ENCODE data around the gene WDFY2.
"Not testable (repeated sequence)": the region's sequence is repeated elsewhere in the genome, so short reads cannot be mapped to it uniquely, and the experiment has no call there.

WDFY2 gene

GRCh38 chr13:51645154-51645650 lies 60.9 kb downstream of the WDFY2 start:
- no peak for TF ChIP-seq CTCF (IDR thresholded peaks at IDR 0.05; ENCODE audit: low read depth, low read length)
- DNase-seq (ENCODE audit: low read depth in 2 of 2) = peak; percentile 93 to 94
- H3K4me3 ChIP-seq (replicated peaks in 1 of 2; ENCODE audit: low read depth in 2 of 2, low read length in 2 of 2) = no peak overlapping the region

GRCh38 chr13:51645761-51646670 lies 61.8 kb downstream of the WDFY2 start:
- no peak for DNase-seq (ENCODE audit: low read depth in 2 of 2)
- TF ChIP-seq CTCF (IDR thresholded peaks at IDR 0.05; ENCODE audit: low read depth, low read length) = no peak

GRCh38 chr13:51647067-51647466 lies 62.8 kb downstream of the WDFY2 start:
- no peak overlapping the region for H3K4me3 ChIP-seq (replicated peaks in 1 of 2; ENCODE audit: low read depth in 2 of 2, low read length in 2 of 2)
- no peak for TF ChIP-seq CTCF (IDR thresholded peaks at IDR 0.05; ENCODE audit: low read depth, low read length)
- DNase-seq (ENCODE audit: low read depth in 2 of 2) = no peak

More at GRCh38 chr13:51645761-51646670, 61.8 kb downstream of the WDFY2 start:
- H3K4me3 ChIP-seq (replicated peaks in 1 of 2; ENCODE audit: low read depth in 2 of 2, low read length in 2 of 2) = no peak overlapping the region

GRCh38 chr13:51652193-51652592 lies 67.9 kb downstream of the WDFY2 start:
- H3K4me3 ChIP-seq (replicated peaks in 1 of 2; ENCODE audit: low read depth in 2 of 2, low read length in 2 of 2); DNase-seq (ENCODE audit: low read depth in 2 of 2): not testable (repeated sequence)

GRCh38 chr13:51659276-51660127 lies 75.2 kb downstream of the WDFY2 start:
- no peak for TF ChIP-seq CTCF (IDR thresholded peaks at IDR 0.05; ENCODE audit: low read depth, low read length)
- no peak overlapping the region for H3K4me3 ChIP-seq (replicated peaks in 1 of 2; ENCODE audit: low read depth in 2 of 2, low read length in 2 of 2)
- peak; percentile 36 to 54 for DNase-seq (ENCODE audit: low read depth in 2 of 2)

GRCh38 chr13:51660813-51661212 lies 76.6 kb downstream of the WDFY2 start:
- no peak overlapping the region for H3K4me3 ChIP-seq (replicated peaks in 1 of 2; ENCODE audit: low read depth in 2 of 2, low read length in 2 of 2)
- DNase-seq (ENCODE audit: low read depth in 2 of 2) = no peak
- TF ChIP-seq CTCF (IDR thresholded peaks at IDR 0.05; ENCODE audit: low read depth, low read length) = no peak
